ENCODE measurements around the gene CMTM5.

The CMTM5 gene

GRCh38 chr14:23358042-23358441 lies 18.8 kb upstream of the CMTM5 start:
- no peak for DNase-seq (ENCODE audit: low read depth)

- DNase-seq (ENCODE audit: low read depth), result no peak
Observed at GRCh38 chr14:23358553-23359166, 18.2 kb upstream of the CMTM5 start.

GRCh38 chr14:23359167-23359626 lies 17.6 kb upstream of the CMTM5 start:
- DNase-seq (ENCODE audit: low read depth), result no peak

GRCh38 chr14:23359722-23360447 lies 17.0 kb upstream of the CMTM5 start:
- no peak for DNase-seq (ENCODE audit: low read depth)

GRCh38 chr14:23360496-23360895 lies 16.4 kb upstream of the CMTM5 start:
- DNase-seq (ENCODE audit: low read depth), result no peak

GRCh38 chr14:23361320-23361719 lies 15.5 kb upstream of the CMTM5 start:
- no peak for DNase-seq (ENCODE audit: low read depth)

GRCh38 chr14:23361763-23362162 lies 15.1 kb upstream of the CMTM5 start:
- no peak for DNase-seq (ENCODE audit: low read depth)

GRCh38 chr14:23362200-23362599 lies 14.6 kb upstream of the CMTM5 start:
- no peak for DNase-seq (ENCODE audit: low read depth)

- no peak for DNase-seq (ENCODE audit: low read depth)
Observed at GRCh38 chr14:23364164-23365035, 12.4 kb upstream of the CMTM5 start.

GRCh38 chr14:23365036-23365731 lies 11.7 kb upstream of the CMTM5 start, which contains the start of gene EFS:
Gene EFS, minus strand, starts transcription at chr14:23365172. Its CDS starts 147 bp downstream, at chr14:23365025.
- no peak for DNase-seq (ENCODE audit: low read depth)

- DNase-seq (ENCODE audit: low read depth), result no peak
Observed at GRCh38 chr14:23365732-23366425, 11.0 kb upstream of the CMTM5 start.

GRCh38 chr14:23366426-23366921 lies 10.4 kb upstream of the CMTM5 start:
- DNase-seq (ENCODE audit: low read depth), result no peak

GRCh38 chr14:23370221-23370620 lies 6.6 kb upstream of the CMTM5 start:
- DNase-seq (ENCODE audit: low read depth), result no peak

- no peak for DNase-seq (ENCODE audit: low read depth)
Observed at GRCh38 chr14:23371865-23372264, 5.0 kb upstream of the CMTM5 start.

GRCh38 chr14:23372509-23372908 lies 4.3 kb upstream of the CMTM5 start, which contains the start of gene IL25:
Gene IL25, plus strand, starts transcription at chr14:23372809.
- DNase-seq (ENCODE audit: low read depth), result no peak

GRCh38 chr14:23373041-23373440 lies 3.8 kb upstream of the CMTM5 start:
- DNase-seq (ENCODE audit: low read depth), result no peak

- no peak for DNase-seq (ENCODE audit: low read depth)
Observed at GRCh38 chr14:23375527-23376251, 1.2 kb upstream of the CMTM5 start.

GRCh38 chr14:23377198-23377550 lies 328 bp downstream of the CMTM5 start:
- DNase-seq (ENCODE audit: low read depth), result no peak

- no peak for DNase-seq (ENCODE audit: low read depth)
Observed at GRCh38 chr14:23377573-23378563, 1.0 kb downstream of the CMTM5 start.

Measured in stimulated activated CD8-positive, alpha-beta memory T cell treated with anti-CD3 and anti-CD28 coated beads, Interleukin-15, amount 100 ng/mL, for 1 hour (primary cell).